Ectodermal cell (in vitro differentiated cells): ENCODE data around the gene DCAKD.

Experiments
- H3K27ac ChIP-seq: 2 replicates; pipeline ENCODE4 v1.7.0; 2013; ENCODE audit warnings: mild to moderate bottlenecking, low read depth, low read length; ENCODE audit not compliant: insufficient read depth, poor library complexity, severe bottlenecking
- H3K27me3 ChIP-seq: 2 replicates; pipeline ENCODE4 v1.7.0; 2013; ENCODE audit warnings: mild to moderate bottlenecking, low read length; ENCODE audit not compliant: insufficient read depth, control insufficient read depth, poor library complexity, severe bottlenecking
- H3K36me3 ChIP-seq: one replicate; pipeline ENCODE4 v1.7.0; 2013; ENCODE audit warnings: low read length; ENCODE audit not compliant: control insufficient read depth, insufficient read depth
- H3K4me1 ChIP-seq: one replicate; pipeline ENCODE4 v1.7.0; 2013; ENCODE audit warnings: low read length; ENCODE audit not compliant: control insufficient read depth, insufficient read depth
- H3K4me3 ChIP-seq: 2 replicates; pipeline ENCODE4 v1.7.0; 2013; ENCODE audit warnings: low read depth, low read length, control low read depth; ENCODE audit not compliant: insufficient read depth
- H3K9me3 ChIP-seq: 2 replicates; pipeline ENCODE4 v1.7.0; 2013; ENCODE audit warnings: mild to moderate bottlenecking, low read length, moderate library complexity; ENCODE audit not compliant: control insufficient read depth
- WGBS, 2 experiments: methylation state at CpG; one replicate each; pipeline ENCODE4 v1.1.7; 2013; ENCODE audit warnings: missing lambda C conversion rate in 2 of 2; 5-methylcytosine and 5-hydroxymethylcytosine counted together

Gene DCAKD

GRCh38 chr17:45088741-45089140 lies 37.3 kb upstream of the DCAKD start:
- Histone ChIP-seq H3K4me1 (no peaks in the 10 kb centered on the region), H3K27me3 (no peaks in the 10 kb centered on the region), H3K27ac (no peak overlapping the region), H3K4me3 (no peak overlapping the region), H3K36me3 (peaks cover 47% of the 10 kb centered on the region), H3K9me3 (no peaks in the 10 kb centered on the region)
- 95% methylated on average over 3 of the region's 3 CpGs for WGBS, 2 experiments

DNA sequence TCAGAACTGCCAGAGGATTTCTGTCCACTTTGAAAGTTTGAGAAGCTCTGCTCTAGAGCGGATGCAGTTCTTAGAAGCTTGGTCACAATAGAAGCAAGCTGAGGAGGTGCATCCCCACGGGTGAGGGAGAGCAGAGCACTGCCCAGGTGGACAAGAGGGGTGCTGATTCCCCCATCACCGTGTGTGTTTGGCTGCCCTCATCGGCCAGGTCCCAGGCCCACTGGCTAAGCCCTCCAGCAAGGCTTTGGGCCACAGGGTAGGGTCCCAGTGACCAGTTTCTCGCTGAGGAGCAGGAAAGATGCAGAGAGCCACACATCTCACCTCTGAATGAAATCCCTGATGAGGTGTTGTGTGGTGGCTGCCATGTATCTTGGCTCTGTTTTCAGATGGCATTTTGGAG lies 36.5 kb upstream of the DCAKD start:
- 92 to 96% methylated on average over 5 of the region's 5 CpGs for WGBS, 2 experiments
- no peaks in the 10 kb centered on the region for H3K9me3 ChIP-seq
- H3K36me3 ChIP-seq = peaks cover 43% of the 10 kb centered on the region
- H3K4me3 ChIP-seq = no peak overlapping the region
- H3K27me3 ChIP-seq = no peaks in the 10 kb centered on the region
- no peak overlapping the region for H3K27ac ChIP-seq
- no peaks in the 10 kb centered on the region for H3K4me1 ChIP-seq

DNA sequence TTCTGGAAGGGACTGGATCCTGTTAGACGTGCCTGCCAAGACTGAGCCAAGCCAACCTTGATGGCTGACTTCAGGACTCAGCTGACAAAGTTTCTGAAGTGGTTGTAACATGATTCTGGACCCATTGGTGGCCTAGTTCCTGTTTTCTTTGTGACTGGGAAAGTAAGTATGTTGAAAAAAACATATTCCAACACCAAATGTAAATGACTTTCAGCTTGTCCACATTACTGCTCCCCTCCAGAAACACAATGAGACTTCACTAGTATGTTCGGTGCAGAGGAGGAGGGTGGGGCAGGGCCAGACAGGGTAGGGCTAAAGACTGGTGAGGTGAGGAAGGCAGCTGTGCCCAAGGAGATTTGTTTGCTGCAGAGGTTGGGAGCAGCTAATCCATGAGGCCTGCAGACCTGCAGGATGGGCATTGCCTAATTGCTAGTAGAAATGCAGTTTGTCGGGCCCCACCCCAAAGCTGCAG lies 36.1 kb upstream of the DCAKD start:
- Histone ChIP-seq H3K27ac (no peak overlapping the region), H3K4me1 (no peaks in the 10 kb centered on the region), H3K27me3 (no peaks in the 10 kb centered on the region), H3K4me3 (no peak overlapping the region), H3K9me3 (no peaks in the 10 kb centered on the region), H3K36me3 (peaks cover 45% of the 10 kb centered on the region)
- 93 to 94% methylated on average over 3 of the region's 3 CpGs for WGBS, 2 experiments

- Histone ChIP-seq H3K9me3 (no peaks in the 10 kb centered on the region), H3K4me1 (no peaks in the 10 kb centered on the region), H3K27ac (no peak overlapping the region), H3K36me3 (peaks cover 48% of the 10 kb centered on the region), H3K27me3 (no peaks in the 10 kb centered on the region), H3K4me3 (no peak overlapping the region)
- 92 to 96% methylated on average over 6 of the region's 6 CpGs for WGBS, 2 experiments
Measured at GRCh38 chr17:45086865-45087503, 35.6 kb upstream of the DCAKD start.

DNA sequence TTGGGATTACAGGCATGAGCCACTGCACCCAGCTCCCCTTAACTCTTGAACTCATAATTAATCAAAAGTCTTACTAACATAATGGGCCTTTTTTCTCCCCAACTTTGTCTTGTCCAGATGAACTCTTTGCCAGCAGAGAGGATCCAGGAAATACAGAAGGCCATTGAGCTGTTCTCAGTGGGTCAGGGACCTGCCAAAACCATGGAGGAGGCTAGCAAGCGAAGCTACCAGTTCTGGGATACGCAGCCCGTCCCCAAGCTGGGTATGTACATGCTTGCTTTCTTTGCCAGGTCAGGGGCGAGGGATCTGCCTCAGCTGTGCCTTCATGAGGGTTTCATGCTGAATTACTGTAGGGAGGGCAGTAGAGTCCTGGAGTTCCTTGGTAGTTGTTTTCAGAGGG lies 35.0 kb upstream of the DCAKD start:
- no peaks in the 10 kb centered on the region for H3K27me3 ChIP-seq
- H3K4me3 ChIP-seq = no peak overlapping the region
- no peaks in the 10 kb centered on the region for H3K4me1 ChIP-seq
- no peaks in the 10 kb centered on the region for H3K9me3 ChIP-seq
- WGBS, 2 experiments = 95 to 97% methylated on average over 4 of the region's 4 CpGs
- peaks cover 48% of the 10 kb centered on the region for H3K36me3 ChIP-seq
- no peak overlapping the region for H3K27ac ChIP-seq

GRCh38 chr17:45081047-45081703 lies 29.7 kb upstream of the DCAKD start:
- H3K27me3 ChIP-seq = no peaks in the 10 kb centered on the region
- peaks cover 21% of the 10 kb centered on the region for H3K36me3 ChIP-seq
- no peaks in the 10 kb centered on the region for H3K9me3 ChIP-seq
- H3K27ac ChIP-seq = no peak overlapping the region
- WGBS, 2 experiments = 91 to 92% methylated on average over 6 of the region's 6 CpGs
- no peaks in the 10 kb centered on the region for H3K4me1 ChIP-seq
- H3K4me3 ChIP-seq = no peak overlapping the region

GRCh38 chr17:45077643-45078042 lies 26.2 kb upstream of the DCAKD start:
- 95 to 98% methylated on average over 3 of the region's 3 CpGs for WGBS, 2 experiments
- Histone ChIP-seq H3K4me1 (no peaks in the 10 kb centered on the region), H3K4me3 (no peak overlapping the region), H3K27me3 (no peaks in the 10 kb centered on the region), H3K9me3 (no peaks in the 10 kb centered on the region), H3K36me3 (peaks cover 23% of the 10 kb centered on the region), H3K27ac (no peak overlapping the region)

- H3K27me3 ChIP-seq = no peaks in the 10 kb centered on the region
- no peaks in the 10 kb centered on the region for H3K4me1 ChIP-seq
- WGBS, 2 experiments = 96 to 98% methylated on average over 4 of the region's 5 CpGs
- no peak overlapping the region for H3K4me3 ChIP-seq
- H3K36me3 ChIP-seq = peaks cover 25% of the 10 kb centered on the region
- H3K9me3 ChIP-seq = no peaks in the 10 kb centered on the region
- no peak overlapping the region for H3K27ac ChIP-seq
Measured at GRCh38 chr17:45073414-45074070, 22.1 kb upstream of the DCAKD start.

GRCh38 chr17:45070809-45071208 lies 19.4 kb upstream of the DCAKD start:
- Histone ChIP-seq H3K27me3 (no peaks in the 10 kb centered on the region), H3K27ac (no peak overlapping the region), H3K4me1 (no peaks in the 10 kb centered on the region), H3K36me3 (peaks cover 20% of the 10 kb centered on the region), H3K9me3 (no peaks in the 10 kb centered on the region), H3K4me3 (no peak overlapping the region)
- 93 to 97% methylated on average over 2 of the region's 2 CpGs for WGBS, 2 experiments

DNA sequence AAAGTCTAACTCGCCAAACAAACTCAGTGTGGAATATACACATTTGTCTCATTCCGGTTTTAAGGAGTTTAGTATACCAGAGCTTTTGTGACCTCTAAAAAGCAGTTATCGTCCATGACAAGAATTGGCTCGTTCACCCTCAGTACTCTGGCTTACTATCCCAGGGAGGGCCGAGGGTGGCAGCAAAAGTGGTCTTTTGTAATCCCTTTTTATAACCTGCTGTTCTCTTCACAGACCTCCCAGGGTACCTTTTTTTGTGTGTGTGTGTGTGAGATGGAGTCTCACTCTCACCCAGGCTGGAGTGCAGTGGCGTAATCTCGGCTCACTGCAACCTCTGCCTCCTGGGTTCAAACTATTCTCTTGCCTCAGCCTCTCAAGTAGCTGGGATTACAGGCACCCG lies 18.6 kb upstream of the DCAKD start:
- H3K36me3 ChIP-seq = peaks cover 20% of the 10 kb centered on the region
- no peaks in the 10 kb centered on the region for H3K9me3 ChIP-seq
- H3K4me3 ChIP-seq = no peak overlapping the region
- 86 to 90% methylated on average over 8 of the region's 8 CpGs for WGBS, 2 experiments
- no peaks in the 10 kb centered on the region for H3K27me3 ChIP-seq
- no peak overlapping the region for H3K27ac ChIP-seq
- H3K4me1 ChIP-seq = no peaks in the 10 kb centered on the region
